AG09309 (cell line): ENCODE data around the gene ADGRG1.
A peak's percentile ranks its signal among the peaks of the same experiment; 100 is the strongest.

Experiments used
- DNase-seq: peaks from one replicate; pipeline ENCODE4 v3.0.0-alpha.2; 2010; ENCODE audit warnings: low read depth
- H3K4me3 ChIP-seq: 2 replicates; pipeline ENCODE4 v1.5.1; 2011; ENCODE audit warnings: mild to moderate bottlenecking, low read depth, low read length, moderate library complexity; ENCODE audit not compliant: control insufficient read depth
- CTCF ChIP-seq: IDR thresholded peaks from 2 replicates; pipeline ENCODE4 v1.5.1; 2011; ENCODE audit warnings: mild to moderate bottlenecking, low read depth, low read length, inconsistent platforms; ENCODE audit not compliant: insufficient read depth, control insufficient read depth; ENCODE audit errors: missing control alignments

The ADGRG1 gene

GRCh38 chr16:57628008-57628781 lies at the start of gene ADGRG1:
Gene ADGRG1 (plus strand): TSS chr16:57628630. CDS start chr16:57650288, 21,658 bp downstream.
- H3K4me3 ChIP-seq, result peak within 1 kb of the TSS; percentile 16
- DNase-seq, result peak; percentile 78
- no peak for TF ChIP-seq CTCF

GRCh38 chr16:57579361-57579665 lies 49.1 kb upstream of the ADGRG1 start:
- DNase-seq, result no peak
- no peak for TF ChIP-seq CTCF

GRCh38 chr16:57585051-57585687 lies 43.3 kb upstream of the ADGRG1 start:
- TF ChIP-seq CTCF, result no peak
- no peak for DNase-seq
- no peak overlapping the region for H3K4me3 ChIP-seq

More at GRCh38 chr16:57579361-57579665, 49.1 kb upstream of the ADGRG1 start:
- H3K4me3 ChIP-seq, result no peak overlapping the region

- DNase-seq, result no peak
- no peak for TF ChIP-seq CTCF
Measured at GRCh38 chr16:57588831-57589230, 39.6 kb upstream of the ADGRG1 start.

GRCh38 chr16:57589374-57589773 lies 39.1 kb upstream of the ADGRG1 start:
- no peak for DNase-seq
- TF ChIP-seq CTCF, result no peak

More at GRCh38 chr16:57588831-57589230, 39.6 kb upstream of the ADGRG1 start:
- H3K4me3 ChIP-seq, result no peak overlapping the region

GRCh38 chr16:57590654-57591085 lies 37.8 kb upstream of the ADGRG1 start:
- TF ChIP-seq CTCF, result no peak
- DNase-seq, result peak; percentile 8
- no peak overlapping the region for H3K4me3 ChIP-seq

More at GRCh38 chr16:57589374-57589773, 39.1 kb upstream of the ADGRG1 start:
- no peak overlapping the region for H3K4me3 ChIP-seq
